Measurements from ENCODE around the gene CDH18. TPM values are rescaled to one million over a fixed set of nuclear protein-coding genes. Genes with fewer than 3 reads are reported as not detected.
A peak's percentile ranks its signal among the peaks of the same experiment; 100 is the strongest.

The CDH18 gene, protein sequence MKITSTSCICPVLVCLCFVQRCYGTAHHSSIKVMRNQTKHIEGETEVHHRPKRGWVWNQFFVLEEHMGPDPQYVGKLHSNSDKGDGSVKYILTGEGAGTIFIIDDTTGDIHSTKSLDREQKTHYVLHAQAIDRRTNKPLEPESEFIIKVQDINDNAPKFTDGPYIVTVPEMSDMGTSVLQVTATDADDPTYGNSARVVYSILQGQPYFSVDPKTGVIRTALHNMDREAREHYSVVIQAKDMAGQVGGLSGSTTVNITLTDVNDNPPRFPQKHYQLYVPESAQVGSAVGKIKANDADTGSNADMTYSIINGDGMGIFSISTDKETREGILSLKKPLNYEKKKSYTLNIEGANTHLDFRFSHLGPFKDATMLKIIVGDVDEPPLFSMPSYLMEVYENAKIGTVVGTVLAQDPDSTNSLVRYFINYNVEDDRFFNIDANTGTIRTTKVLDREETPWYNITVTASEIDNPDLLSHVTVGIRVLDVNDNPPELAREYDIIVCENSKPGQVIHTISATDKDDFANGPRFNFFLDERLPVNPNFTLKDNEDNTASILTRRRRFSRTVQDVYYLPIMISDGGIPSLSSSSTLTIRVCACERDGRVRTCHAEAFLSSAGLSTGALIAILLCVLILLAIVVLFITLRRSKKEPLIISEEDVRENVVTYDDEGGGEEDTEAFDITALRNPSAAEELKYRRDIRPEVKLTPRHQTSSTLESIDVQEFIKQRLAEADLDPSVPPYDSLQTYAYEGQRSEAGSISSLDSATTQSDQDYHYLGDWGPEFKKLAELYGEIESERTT
- total RNA-seq (2014; rRNA removed; shearing (Covaris generic)): 0.10 and 0.14 TPM in 2 replicates

GRCh38 chr5:19987612-19988361 is at the start of gene CDH18:
TSS of gene CDH18 (minus strand) at chr5:19988200. CDS start at chr5:19838986, 149,214 bp downstream.
- peak; percentile 11 to 41 for DNase-seq
- no peaks in the 10 kb centered on the region for H3K4me1 ChIP-seq
- H3K27ac ChIP-seq: no peak within 1 kb of the TSS
- H3K4me3 ChIP-seq: no peak within 1 kb of the TSS
- no peaks in the 10 kb centered on the region for H3K9me3 ChIP-seq (replicated peaks)
- H3K27me3 ChIP-seq: no peaks in the 10 kb centered on the region
- H3K36me3 ChIP-seq: no peaks in the 10 kb centered on the region

DNA sequence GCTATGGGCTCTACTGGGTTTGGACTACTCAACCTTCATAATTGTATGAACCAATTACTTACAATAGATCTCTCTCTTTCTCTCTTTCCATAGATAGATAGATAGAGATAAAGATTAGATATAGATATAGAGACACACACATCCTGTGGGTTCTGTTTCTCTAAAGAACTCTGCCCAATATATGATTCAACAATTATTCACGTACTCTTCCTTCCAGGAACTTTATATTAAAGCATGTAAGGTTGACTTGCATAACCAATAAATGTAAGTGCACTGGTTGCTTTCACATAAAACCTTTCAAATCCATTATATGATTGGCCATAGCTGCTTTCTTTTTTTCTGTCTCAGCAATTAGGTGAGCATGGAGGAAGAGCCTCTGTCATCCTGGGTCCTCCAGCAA is 46.7 kb upstream of the CDH18 start:
- no peaks in the 10 kb centered on the region for H3K9me3 ChIP-seq (replicated peaks)
- H3K27me3 ChIP-seq: no peaks in the 10 kb centered on the region
- no peaks in the 10 kb centered on the region for H3K36me3 ChIP-seq
- DNase-seq: no peak
- no peaks in the 10 kb centered on the region for H3K4me1 ChIP-seq
- no peak overlapping the region for H3K27ac ChIP-seq
- H3K4me3 ChIP-seq: no peak overlapping the region

DNA sequence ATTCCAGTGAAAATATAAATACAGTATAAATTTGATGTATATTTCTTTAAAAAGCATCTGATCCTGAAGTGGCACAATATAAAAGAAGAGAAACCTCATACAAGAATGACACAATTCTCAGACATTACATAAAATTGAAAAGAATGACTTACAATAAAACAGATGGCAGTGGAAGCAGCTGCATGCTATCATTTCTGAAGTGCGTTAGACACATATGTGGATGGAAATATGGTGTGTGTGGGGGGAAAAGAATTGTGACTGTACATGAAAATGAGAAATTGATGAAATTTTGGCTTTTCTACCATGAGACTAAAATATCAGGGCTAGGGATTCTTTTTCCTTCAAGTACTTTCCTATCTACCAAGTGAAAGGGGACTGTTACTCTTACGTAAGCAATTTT is 45.9 kb upstream of the CDH18 start:
- no peak overlapping the region for H3K27ac ChIP-seq
- DNase-seq: no peak

DNA sequence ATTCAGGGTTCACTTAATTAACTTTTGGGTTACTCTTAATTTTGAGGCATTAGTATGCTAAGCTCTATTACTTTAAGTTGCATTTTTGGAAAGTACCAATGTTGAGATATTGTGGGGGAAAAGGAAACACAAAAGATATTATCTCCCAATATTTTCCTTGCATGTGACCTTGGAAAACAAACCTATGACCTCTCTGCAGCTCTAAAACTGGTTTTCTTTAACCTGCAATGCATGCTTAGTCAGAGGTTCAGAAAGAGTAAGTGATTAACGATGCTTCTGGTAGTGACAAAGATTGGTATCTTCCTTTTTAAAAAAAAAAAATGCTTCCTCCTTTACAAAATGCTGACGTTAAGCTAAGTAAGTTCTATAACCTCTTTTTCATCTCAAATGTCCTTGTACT is 44.9 kb upstream of the CDH18 start:
- Histone ChIP-seq H3K27ac (no peak overlapping the region), H3K4me3 (no peak overlapping the region), H3K4me1 (no peaks in the 10 kb centered on the region), H3K9me3 (replicated peaks) (no peaks in the 10 kb centered on the region), H3K36me3 (no peaks in the 10 kb centered on the region), H3K27me3 (no peaks in the 10 kb centered on the region)
- no peak for DNase-seq

More for the DNA sequence above, 45.9 kb upstream of the CDH18 start:
- Histone ChIP-seq H3K36me3 (no peaks in the 10 kb centered on the region), H3K4me3 (no peak overlapping the region), H3K9me3 (replicated peaks) (no peaks in the 10 kb centered on the region), H3K27me3 (no peaks in the 10 kb centered on the region), H3K4me1 (no peaks in the 10 kb centered on the region)

DNA sequence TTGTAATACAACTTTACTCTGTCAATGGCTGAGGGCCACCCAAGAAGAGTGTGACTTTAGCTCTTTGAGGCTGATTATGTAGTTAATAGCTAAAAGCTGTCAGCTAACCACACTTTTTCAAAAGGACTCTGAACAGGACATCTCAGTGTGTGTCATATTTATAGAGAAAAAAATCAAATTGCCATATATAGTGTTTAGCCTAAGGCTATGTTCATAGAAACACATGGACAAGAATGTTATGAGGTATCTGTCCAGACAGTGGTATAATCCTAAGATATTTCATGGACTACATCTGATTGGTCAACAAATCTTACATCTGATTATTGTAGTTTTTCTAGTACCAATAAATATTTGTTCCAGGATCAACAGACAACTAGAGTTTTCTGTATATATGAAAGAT is 42.1 kb upstream of the CDH18 start:
- no peak overlapping the region for H3K4me3 ChIP-seq
- DNase-seq: peak in 1 of 2 experiments; percentile 1
- H3K27ac ChIP-seq: no peak overlapping the region
- no peaks in the 10 kb centered on the region for H3K27me3 ChIP-seq
- H3K4me1 ChIP-seq: no peaks in the 10 kb centered on the region
- no peaks in the 10 kb centered on the region for H3K36me3 ChIP-seq
- no peaks in the 10 kb centered on the region for H3K9me3 ChIP-seq (replicated peaks)

- no peak overlapping the region for H3K27ac ChIP-seq
- DNase-seq: no peak
- no peaks in the 10 kb centered on the region for H3K4me1 ChIP-seq
- no peak overlapping the region for H3K4me3 ChIP-seq
- no peaks in the 10 kb centered on the region for H3K27me3 ChIP-seq
- no peaks in the 10 kb centered on the region for H3K36me3 ChIP-seq
- no peaks in the 10 kb centered on the region for H3K9me3 ChIP-seq (replicated peaks)
These were observed 41.3 kb upstream of the CDH18 start for GRCh38 chr5:20029266-20029665.

DNA sequence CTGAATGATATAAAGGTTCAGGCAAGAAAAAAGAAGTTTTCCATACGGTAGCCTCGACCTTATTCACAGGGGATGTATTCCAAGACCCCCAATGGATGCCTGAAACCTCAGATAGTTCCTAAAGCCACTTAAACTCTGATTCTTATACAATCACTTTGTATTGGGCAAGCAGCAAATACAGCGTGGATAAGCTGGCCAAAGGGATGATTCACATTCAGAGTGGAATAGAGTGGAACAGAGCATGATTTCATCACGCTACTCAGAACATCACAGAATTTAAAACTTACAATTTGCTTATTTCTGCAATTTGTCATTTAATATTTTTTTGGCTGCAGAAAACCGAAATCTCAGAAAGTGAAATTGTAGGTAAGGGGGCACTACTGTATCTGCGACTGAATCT is 40.5 kb upstream of the CDH18 start:
- H3K36me3 ChIP-seq: no peaks in the 10 kb centered on the region
- H3K27ac ChIP-seq: no peak overlapping the region
- H3K4me3 ChIP-seq: no peak overlapping the region
- DNase-seq: no peak
- H3K9me3 ChIP-seq (replicated peaks): no peaks in the 10 kb centered on the region
- no peaks in the 10 kb centered on the region for H3K27me3 ChIP-seq
- H3K4me1 ChIP-seq: no peaks in the 10 kb centered on the region

DNA sequence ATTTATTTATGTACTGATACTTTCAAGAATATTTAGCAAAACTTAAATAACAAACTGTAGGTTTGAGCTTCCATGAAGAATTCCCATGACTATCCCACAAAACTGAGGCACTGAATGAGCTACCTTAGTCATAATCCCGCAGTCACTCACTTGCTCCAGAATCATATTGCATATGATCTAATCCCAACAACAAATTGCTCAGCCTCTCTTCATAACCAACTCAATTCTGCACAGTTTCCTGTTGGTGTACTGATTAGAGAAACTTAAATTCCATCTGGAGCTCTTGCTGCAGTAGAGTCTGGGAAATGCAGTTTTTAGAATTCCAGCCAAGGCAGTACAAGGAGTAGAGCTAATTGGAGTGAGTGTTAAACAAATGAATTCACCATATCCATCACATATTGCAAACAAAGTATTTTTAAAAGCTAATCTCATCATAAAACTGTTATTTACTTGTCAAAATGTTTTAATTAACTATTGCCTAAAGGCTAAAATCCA is 35.7 kb upstream of the CDH18 start:
- DNase-seq: no peak
- no peaks in the 10 kb centered on the region for H3K27me3 ChIP-seq
- no peaks in the 10 kb centered on the region for H3K9me3 ChIP-seq (replicated peaks)
- no peak overlapping the region for H3K27ac ChIP-seq
- no peaks in the 10 kb centered on the region for H3K4me1 ChIP-seq
- no peak overlapping the region for H3K4me3 ChIP-seq
- H3K36me3 ChIP-seq: no peaks in the 10 kb centered on the region

DNA sequence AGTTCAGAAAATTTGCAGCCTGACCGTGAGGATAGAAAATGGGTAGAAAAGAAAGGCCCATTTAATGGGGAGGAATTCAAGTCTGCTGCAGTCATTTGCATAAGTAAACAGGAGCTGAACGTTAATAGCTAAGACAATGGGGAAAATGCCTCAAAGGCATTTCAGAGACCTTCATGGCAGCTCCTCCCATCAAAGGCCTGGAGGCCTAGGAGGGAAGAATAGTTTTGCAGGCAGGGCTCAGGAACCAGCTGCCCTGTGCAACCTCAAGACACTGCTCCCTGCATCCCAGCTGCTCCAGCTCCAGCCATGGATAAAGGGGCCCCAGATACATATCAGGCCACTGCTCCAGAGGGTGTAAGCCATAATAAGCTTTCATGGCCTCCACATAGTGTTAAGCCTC is 32.2 kb upstream of the CDH18 start:
- Histone ChIP-seq H3K27ac (no peak overlapping the region), H3K36me3 (no peaks in the 10 kb centered on the region), H3K4me3 (no peak overlapping the region), H3K27me3 (no peaks in the 10 kb centered on the region), H3K9me3 (replicated peaks) (no peaks in the 10 kb centered on the region), H3K4me1 (no peaks in the 10 kb centered on the region)
- no peak for DNase-seq

DNA sequence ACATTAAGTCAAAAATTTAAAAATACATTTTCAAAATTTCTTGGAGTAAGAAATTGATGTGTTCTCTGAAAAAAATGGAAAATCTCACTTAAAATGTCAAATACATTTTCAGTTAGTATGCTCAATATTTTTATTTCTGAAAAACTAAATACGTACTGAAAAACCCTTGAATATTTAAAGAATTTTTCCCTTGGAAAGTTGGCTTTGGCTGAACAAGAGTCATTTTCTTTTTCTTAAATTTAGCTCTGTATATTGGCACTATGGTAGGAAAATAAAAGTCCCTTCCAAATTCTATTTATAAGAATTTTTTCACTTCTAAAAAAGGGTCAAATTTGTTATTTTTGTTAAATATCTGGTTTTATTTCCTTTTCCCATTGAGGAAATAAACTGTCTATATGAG is 29.0 kb upstream of the CDH18 start:
- Histone ChIP-seq H3K36me3 (no peaks in the 10 kb centered on the region), H3K27ac (no peak overlapping the region), H3K4me1 (no peaks in the 10 kb centered on the region), H3K9me3 (replicated peaks) (no peaks in the 10 kb centered on the region), H3K4me3 (no peak overlapping the region), H3K27me3 (no peaks in the 10 kb centered on the region)
- no peak for DNase-seq

DNA sequence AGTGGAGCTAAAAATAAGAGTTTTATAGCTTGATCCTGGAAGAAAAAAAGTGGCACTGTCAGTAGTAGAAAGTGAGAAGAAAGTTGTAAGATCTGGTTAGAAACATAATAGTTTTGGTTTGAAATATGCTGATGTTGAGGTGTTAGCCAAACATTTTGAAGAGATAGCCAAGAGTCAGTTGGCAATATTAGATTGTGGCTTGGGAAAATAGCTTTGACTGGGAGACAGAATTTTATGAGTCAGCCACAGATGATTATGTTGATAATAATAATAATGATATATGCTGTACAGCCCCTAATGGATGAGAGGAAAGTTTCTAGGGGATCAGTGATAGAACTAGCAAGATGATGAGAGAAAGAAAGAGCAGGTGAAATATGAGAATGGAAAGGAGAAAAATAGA is 12.4 kb upstream of the CDH18 start:
- H3K27me3 ChIP-seq: no peaks in the 10 kb centered on the region
- H3K9me3 ChIP-seq (replicated peaks): no peaks in the 10 kb centered on the region
- no peak overlapping the region for H3K27ac ChIP-seq
- H3K36me3 ChIP-seq: no peaks in the 10 kb centered on the region
- no peak overlapping the region for H3K4me3 ChIP-seq
- no peaks in the 10 kb centered on the region for H3K4me1 ChIP-seq
- no peak for DNase-seq

GRCh38 chr5:19988457-19988856 is 457 bp upstream of the CDH18 start:
- no peaks in the 10 kb centered on the region for H3K36me3 ChIP-seq
- no peak for DNase-seq
- H3K4me1 ChIP-seq: no peaks in the 10 kb centered on the region
- no peak overlapping the region for H3K4me3 ChIP-seq
- no peak overlapping the region for H3K27ac ChIP-seq
- H3K27me3 ChIP-seq: no peaks in the 10 kb centered on the region
- H3K9me3 ChIP-seq (replicated peaks): no peaks in the 10 kb centered on the region

- H3K9me3 ChIP-seq (replicated peaks): no peaks in the 10 kb centered on the region
- DNase-seq: no peak
- H3K27me3 ChIP-seq: no peaks in the 10 kb centered on the region
- no peak overlapping the region for H3K27ac ChIP-seq
- H3K4me3 ChIP-seq: no peak overlapping the region
- no peaks in the 10 kb centered on the region for H3K36me3 ChIP-seq
- H3K4me1 ChIP-seq: no peaks in the 10 kb centered on the region
These were observed 1.2 kb downstream of the CDH18 start for GRCh38 chr5:19986806-19987205.

GRCh38 chr5:19986031-19986619 is 1.9 kb downstream of the CDH18 start:
- no peak for DNase-seq
- no peak overlapping the region for H3K4me3 ChIP-seq
- H3K36me3 ChIP-seq: no peaks in the 10 kb centered on the region
- no peaks in the 10 kb centered on the region for H3K9me3 ChIP-seq (replicated peaks)
- no peak overlapping the region for H3K27ac ChIP-seq
- H3K27me3 ChIP-seq: no peaks in the 10 kb centered on the region
- no peaks in the 10 kb centered on the region for H3K4me1 ChIP-seq

Data from SJCRH30 (cell line).